NCI-H510A treated with DMSO at 0.1 percent for 48 hours (cell line): ENCODE measurements around the gene CCDC169.
"Not testable (repeated sequence)": the region's sequence is repeated elsewhere in the genome, so short reads cannot be mapped to it uniquely, and the experiment has no call there.

Experiments used
- DNase-seq: peaks from one replicate; lab custom pipeline; 2025; lab: John Stamatoyannopoulos, UW

CCDC169 gene

GRCh38 chr13:36297366-36298338 lies at the start of gene CCDC169:
Gene CCDC169, minus strand, starts transcription at chr13:36297814. Its CDS starts 95 bp downstream, at chr13:36297719.
- DNase-seq, result peak; percentile 48

GRCh38 chr13:36346222-36347083 lies 48.8 kb upstream of the CCDC169 start, which contains the start of gene SPART:
Gene SPART, minus strand, starts transcription at chr13:36346394. Its CDS starts 10,564 bp downstream, at chr13:36335830.
- DNase-seq, result peak; percentile 91

GRCh38 chr13:36345438-36346221 lies 48.0 kb upstream of the CCDC169 start:
- peak; percentile 17 for DNase-seq

GRCh38 chr13:36344886-36345437 lies 47.3 kb upstream of the CCDC169 start:
- DNase-seq, result peak; percentile 26

GRCh38 chr13:36344173-36344572 lies 46.6 kb upstream of the CCDC169 start:
- DNase-seq, result no peak

GRCh38 chr13:36343766-36344165 lies 46.2 kb upstream of the CCDC169 start:
- no peak for DNase-seq

- DNase-seq, result no peak
These were observed 45.1 kb upstream of the CCDC169 start for GRCh38 chr13:36342715-36343114.

- DNase-seq, result no peak
These were observed 44.1 kb upstream of the CCDC169 start for GRCh38 chr13:36341718-36342117.

- no peak for DNase-seq
These were observed 42.1 kb upstream of the CCDC169 start for GRCh38 chr13:36339600-36340155.

- DNase-seq, result no peak
These were observed 40.5 kb upstream of the CCDC169 start for GRCh38 chr13:36337938-36338641.

- no peak for DNase-seq
These were observed 35.4 kb upstream of the CCDC169 start for GRCh38 chr13:36332986-36333385.

GRCh38 chr13:36332255-36332654 lies 34.6 kb upstream of the CCDC169 start:
- DNase-seq, result not testable (repeated sequence)

- no peak for DNase-seq
These were observed 33.7 kb upstream of the CCDC169 start for GRCh38 chr13:36331280-36331679.

GRCh38 chr13:36329361-36329760 lies 31.7 kb upstream of the CCDC169 start:
- no peak for DNase-seq

GRCh38 chr13:36328821-36329220 lies 31.2 kb upstream of the CCDC169 start:
- no peak for DNase-seq

GRCh38 chr13:36325912-36326311 lies 28.3 kb upstream of the CCDC169 start:
- no peak for DNase-seq

- not testable (repeated sequence) for DNase-seq
These were observed 27.3 kb upstream of the CCDC169 start for GRCh38 chr13:36324881-36325280.

GRCh38 chr13:36323951-36324566 lies 26.4 kb upstream of the CCDC169 start:
- no peak for DNase-seq

- DNase-seq, result no peak
These were observed 25.8 kb upstream of the CCDC169 start for GRCh38 chr13:36323408-36323807.

GRCh38 chr13:36319793-36320192 lies 22.2 kb upstream of the CCDC169 start:
- DNase-seq, result not testable (repeated sequence)
